ENCODE measurements around the gene HECTD1.
"Not testable (repeated sequence)": the region's sequence is repeated elsewhere in the genome, so short reads cannot be mapped to it uniquely, and the experiment has no call there.

The HECTD1 gene

GRCh38 chr14:31224808-31225207 is 17.2 kb upstream of the HECTD1 start:
- FAIRE-seq, result no peak

GRCh38 chr14:31223331-31223730 is 15.7 kb upstream of the HECTD1 start:
- no peak for FAIRE-seq

- FAIRE-seq, result peak; percentile 60
Observed at GRCh38 chr14:31222834-31223233, 15.2 kb upstream of the HECTD1 start.

- FAIRE-seq, result no peak
Observed at GRCh38 chr14:31221266-31221665, 13.7 kb upstream of the HECTD1 start.

- no peak for FAIRE-seq
Observed at GRCh38 chr14:31219169-31219568, 11.6 kb upstream of the HECTD1 start.

GRCh38 chr14:31216359-31216758 is 8.8 kb upstream of the HECTD1 start:
- FAIRE-seq, result no peak

- no peak for FAIRE-seq
Observed at GRCh38 chr14:31212893-31213292, 5.3 kb upstream of the HECTD1 start.

GRCh38 chr14:31209605-31210004 is 2.0 kb upstream of the HECTD1 start:
- no peak for FAIRE-seq

GRCh38 chr14:31208546-31209424 is 1.2 kb upstream of the HECTD1 start:
- FAIRE-seq, result no peak

- FAIRE-seq, result no peak
Observed at GRCh38 chr14:31207287-31207754, 272 bp downstream of the HECTD1 start.

- FAIRE-seq, result no peak
Observed at GRCh38 chr14:31206536-31207286, 882 bp downstream of the HECTD1 start.

- FAIRE-seq, result no peak
Observed at GRCh38 chr14:31205681-31206535, 1.7 kb downstream of the HECTD1 start.

- peak; percentile 52 for FAIRE-seq
Observed at GRCh38 chr14:31204593-31205534, 2.7 kb downstream of the HECTD1 start.

- FAIRE-seq, result not testable (repeated sequence)
Observed at GRCh38 chr14:31203899-31204592, 3.5 kb downstream of the HECTD1 start.

GRCh38 chr14:31203414-31203742 is 4.2 kb downstream of the HECTD1 start:
- FAIRE-seq, result no peak

GRCh38 chr14:31201111-31201510 is 6.5 kb downstream of the HECTD1 start:
- FAIRE-seq, result no peak

- FAIRE-seq, result no peak
Observed at GRCh38 chr14:31200702-31200990, 6.9 kb downstream of the HECTD1 start.

- FAIRE-seq, result no peak
Observed at GRCh38 chr14:31197671-31198070, 9.9 kb downstream of the HECTD1 start.

- no peak for FAIRE-seq
Observed at GRCh38 chr14:31196839-31197492, 10.6 kb downstream of the HECTD1 start.

- FAIRE-seq, result no peak
Observed at GRCh38 chr14:31194661-31195060, 12.9 kb downstream of the HECTD1 start.

- no peak for FAIRE-seq
Observed at GRCh38 chr14:31194095-31194494, 13.5 kb downstream of the HECTD1 start.
